ENCODE data around the gene BRAT1.

GRCh38 chr7:2566890-2567678 lies 11.8 kb upstream of the BRAT1 start:
- TF ChIP-seq EZH2 (IDR thresholded peaks at IDR 0.05) (no peak), POLR2AphosphoS5 (IDR thresholded peaks at IDR 0.05; ENCODE audit: borderline replicate concordance, low read depth, low read length) (no peak), FOXP2 (optimal IDR thresholded peaks at IDR 0.05; ENCODE audit: control extremely low read depth, extremely low read length, insufficient read depth) (no peak)
